ENCODE data around the gene ZNF460.

Gene ZNF460

GRCh38 chr19:57338877-57339276 is 58.6 kb downstream of the ZNF460 start:
- H3K36me3 ChIP-seq (ENCODE audit: control insufficient read depth, insufficient read depth, low read length), result no peaks in the 10 kb centered on the region
- H3K9me3 ChIP-seq (ENCODE audit: control insufficient read depth, low read length), result no peaks in the 10 kb centered on the region
- no peak overlapping the region for H3K27ac ChIP-seq (ENCODE audit: low read depth, low read length, severe bottlenecking)
- no peak overlapping the region for H3K4me3 ChIP-seq (ENCODE audit: extremely low read depth, insufficient read depth, low read length, poor library complexity, severe bottlenecking)
- 71 to 82% methylated on average over 1 to 2 of the region's 3 CpGs for WGBS, 2 experiments (ENCODE audit: insufficient coverage in 2 of 2)
- no peaks in the 10 kb centered on the region for H3K4me1 ChIP-seq (ENCODE audit: control insufficient read depth, insufficient read depth, low read length, poor library complexity, severe bottlenecking)

- no peaks in the 10 kb centered on the region for H3K4me1 ChIP-seq (ENCODE audit: control insufficient read depth, insufficient read depth, low read length, poor library complexity, severe bottlenecking)
- no peak overlapping the region for H3K4me3 ChIP-seq (ENCODE audit: extremely low read depth, insufficient read depth, low read length, poor library complexity, severe bottlenecking)
- WGBS, 2 experiments (ENCODE audit: insufficient coverage in 2 of 2), result 77 to 78% methylated on average over 3 to 5 of the region's 6 CpGs
- no peaks in the 10 kb centered on the region for H3K36me3 ChIP-seq (ENCODE audit: control insufficient read depth, insufficient read depth, low read length)
- no peak overlapping the region for H3K27ac ChIP-seq (ENCODE audit: low read depth, low read length, severe bottlenecking)
- H3K9me3 ChIP-seq (ENCODE audit: control insufficient read depth, low read length), result no peaks in the 10 kb centered on the region
These were observed 62.3 kb downstream of the ZNF460 start for GRCh38 chr19:57342582-57342981.
